Neural cell (in vitro differentiated cells): ENCODE measurements around the gene FECH.

Experiments
- CTCF ChIP-seq: fragments of 450-650 bp; IDR thresholded peaks from 2 replicates; pipeline ENCODE4 v1.5.1; 2014; ENCODE audit warnings: antibody characterized with exemption, mild to moderate bottlenecking, moderate library complexity; ENCODE audit not compliant: poor library complexity, severe bottlenecking
- EZH2 ChIP-seq: fragments of 200-600, 300-800 bp; shearing (Covaris generic), sonication (generic); IDR thresholded peaks from 2 replicates; pipeline ENCODE4 v1.6.1; 2014; ENCODE audit warnings: antibody characterized with exemption, low read length, borderline replicate concordance, mild to moderate bottlenecking; ENCODE audit not compliant: insufficient read depth, poor library complexity, severe bottlenecking
- POLR2AphosphoS5 ChIP-seq: IDR thresholded peaks from 2 replicates; pipeline ENCODE4 v1.6.1; 2012
- RAD21 ChIP-seq: fragments of 450-650 bp; conservative IDR thresholded peaks from 2 replicates; pipeline ENCODE4 v1.6.1; 2014; ENCODE audit warnings: antibody characterized with exemption, mild to moderate bottlenecking, moderate library complexity
- REST ChIP-seq: IDR thresholded peaks from 2 replicates; pipeline ENCODE4 v1.6.1; 2012; ENCODE audit warnings: borderline replicate concordance
- SMC3 ChIP-seq: fragments of 450-650 bp; conservative IDR thresholded peaks from 2 replicates; pipeline ENCODE4 v1.6.1; 2014; ENCODE audit warnings: antibody characterized with exemption, mild to moderate bottlenecking, moderate library complexity; ENCODE audit not compliant: poor library complexity
- TAF1 ChIP-seq: IDR thresholded peaks from 2 replicates; pipeline ENCODE4 v1.6.1; 2012; ENCODE audit warnings: low read depth

- TF ChIP-seq POLR2AphosphoS5 (no peak), RAD21 (no peak), CTCF (no peak), TAF1 (no peak), EZH2 (no peak), SMC3 (no peak), REST (no peak)
Observed at GRCh38 chr18:57527556-57528229, 58.8 kb downstream of the FECH start.
